Measurements from ENCODE around the gene ERGIC1. TPM values are rescaled to one million over a fixed set of nuclear protein-coding genes. Genes with fewer than 3 reads are reported as not detected.
A peak's percentile ranks its signal among the peaks of the same experiment; 100 is the strongest.

ERGIC1 gene
- total and polyA plus RNA-seq, 2 of the 13 experiments (the other 11 are each of a cell fraction or from before 2014, with no cell fraction given) = 78.5 to 184 TPM

DNA sequence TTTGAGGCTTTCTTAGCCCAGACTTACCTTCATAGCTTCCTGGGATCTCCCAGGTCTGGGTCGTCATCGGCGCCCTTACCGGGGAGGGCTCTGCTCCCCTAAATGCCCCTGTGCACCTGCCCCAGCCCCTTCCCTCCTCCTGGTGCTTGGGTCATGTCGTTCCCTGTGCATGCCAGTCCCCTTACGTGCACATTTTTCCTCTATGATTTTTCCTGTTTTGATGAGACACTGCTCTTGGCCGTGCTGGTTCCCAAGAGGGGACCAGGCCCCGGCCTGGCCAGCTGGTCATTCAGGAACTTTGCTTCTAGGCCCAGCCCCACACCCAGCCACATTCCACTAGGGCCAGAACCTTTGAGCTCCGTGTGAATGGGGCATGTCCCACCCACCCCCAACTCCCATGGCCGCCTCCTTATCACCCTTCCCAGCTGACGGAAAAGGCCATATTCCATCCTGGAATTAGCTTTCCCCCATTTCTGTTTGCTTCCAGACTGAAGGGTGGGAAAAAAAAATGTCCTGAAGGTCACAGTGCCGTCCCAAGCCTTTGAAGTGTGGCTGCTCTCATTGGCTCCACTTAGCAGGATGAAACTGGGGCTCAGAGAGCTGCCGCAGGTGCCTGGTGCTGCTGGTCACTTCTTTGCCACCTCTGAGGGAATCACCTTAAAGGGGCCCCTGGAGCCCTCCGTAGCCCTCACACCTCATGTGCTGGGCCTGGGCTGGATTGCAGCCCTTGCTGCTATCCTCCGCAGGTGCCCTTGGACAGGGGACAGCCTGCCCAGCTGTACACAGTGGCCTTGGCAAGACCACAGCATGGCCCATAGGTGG lies 25.1 kb downstream of the ERGIC1 start (continued):
- TF ChIP-seq MEIS1 (CRISPR knock-in tag; IDR thresholded peaks at IDR 0.05; ENCODE audit: borderline replicate concordance) (peak; percentile 65; the same call in 1 of the 2 replicates), ZNF34 (CRISPR knock-in tag; IDR thresholded peaks at IDR 0.05; ENCODE audit: borderline replicate concordance) (no peak), ARNT2 (CRISPR knock-in tag; IDR thresholded peaks at IDR 0.05; ENCODE audit: low read depth) (peak; percentile 74; the same call in 1 of the 2 replicates), RFXAP (CRISPR knock-in tag; IDR thresholded peaks at IDR 0.05; ENCODE audit: borderline replicate concordance) (peak; percentile 66; the same call in 1 of the 2 replicates), ZMYM3 (CRISPR knock-in tag; IDR thresholded peaks at IDR 0.05) (peak; percentile 89), NCOR1 (IDR thresholded peaks at IDR 0.05; ENCODE audit: borderline replicate concordance, low read length) (peak; percentile 82), DNMT3B (CRISPR knock-in tag; conservative IDR thresholded peaks at IDR 0.05) (no peak), NPAS2 (CRISPR knock-in tag; IDR thresholded peaks at IDR 0.05; ENCODE audit: borderline replicate concordance) (no peak), SMC3 (IDR thresholded peaks at IDR 0.05; ENCODE audit: low read length) (no peak), RFX5 (IDR thresholded peaks at IDR 0.05; ENCODE audit: low read depth, low read length) (peak; percentile 33; the same call in 1 of the 2 replicates), JUND (CRISPR knock-in tag; IDR thresholded peaks at IDR 0.05) (peak; percentile 72; the same call in 1 of the 2 replicates), FOXK2 (IDR thresholded peaks at IDR 0.05) (peak; percentile 18; the same call in 1 of the 2 replicates), ZNF550 (CRISPR knock-in tag; IDR thresholded peaks at IDR 0.05; ENCODE audit: borderline replicate concordance) (no peak), MIXL1 (CRISPR knock-in tag; IDR thresholded peaks at IDR 0.05) (peak; percentile 71; the same call in 1 of the 2 replicates), CHD2 (IDR thresholded peaks at IDR 0.05; ENCODE audit: low read depth, low read length) (0 out of 2 replicates have a peak, but pooled peaks have one; percentile 22), HNRNPL (IDR thresholded peaks at IDR 0.05; ENCODE audit: low read depth, low read length) (peak; percentile 80; the same call in 1 of the 2 replicates), ARHGAP35 (CRISPR knock-in tag; IDR thresholded peaks at IDR 0.05; ENCODE audit: borderline replicate concordance) (no peak; the same call in 1 of the 2 replicates)
- TF ChIP-seq, protein P1, sequence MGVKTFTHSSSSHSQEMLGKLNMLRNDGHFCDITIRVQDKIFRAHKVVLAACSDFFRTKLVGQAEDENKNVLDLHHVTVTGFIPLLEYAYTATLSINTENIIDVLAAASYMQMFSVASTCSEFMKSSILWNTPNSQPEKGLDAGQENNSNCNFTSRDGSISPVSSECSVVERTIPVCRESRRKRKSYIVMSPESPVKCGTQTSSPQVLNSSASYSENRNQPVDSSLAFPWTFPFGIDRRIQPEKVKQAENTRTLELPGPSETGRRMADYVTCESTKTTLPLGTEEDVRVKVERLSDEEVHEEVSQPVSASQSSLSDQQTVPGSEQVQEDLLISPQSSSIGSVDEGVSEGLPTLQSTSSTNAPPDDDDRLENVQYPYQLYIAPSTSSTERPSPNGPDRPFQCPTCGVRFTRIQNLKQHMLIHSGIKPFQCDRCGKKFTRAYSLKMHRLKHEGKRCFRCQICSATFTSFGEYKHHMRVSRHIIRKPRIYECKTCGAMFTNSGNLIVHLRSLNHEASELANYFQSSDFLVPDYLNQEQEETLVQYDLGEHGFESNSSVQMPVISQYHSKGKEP (CRISPR knock-in tag; IDR thresholded peaks at IDR 0.05) = no peak
- TF ChIP-seq, protein P2, sequence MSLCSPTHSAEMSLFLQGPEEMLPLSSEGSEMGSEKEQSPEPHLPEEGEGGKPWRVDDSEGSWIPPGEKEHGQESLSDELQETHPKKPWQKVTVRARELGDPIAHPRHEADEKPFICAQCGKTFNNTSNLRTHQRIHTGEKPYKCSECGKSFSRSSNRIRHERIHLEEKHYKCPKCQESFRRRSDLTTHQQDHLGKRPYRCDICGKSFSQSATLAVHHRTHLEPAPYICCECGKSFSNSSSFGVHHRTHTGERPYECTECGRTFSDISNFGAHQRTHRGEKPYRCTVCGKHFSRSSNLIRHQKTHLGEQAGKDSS (CRISPR knock-in tag; IDR thresholded peaks at IDR 0.05; ENCODE audit: borderline replicate concordance, low read depth) = peak; percentile 91
- TF ChIP-seq, protein P3, sequence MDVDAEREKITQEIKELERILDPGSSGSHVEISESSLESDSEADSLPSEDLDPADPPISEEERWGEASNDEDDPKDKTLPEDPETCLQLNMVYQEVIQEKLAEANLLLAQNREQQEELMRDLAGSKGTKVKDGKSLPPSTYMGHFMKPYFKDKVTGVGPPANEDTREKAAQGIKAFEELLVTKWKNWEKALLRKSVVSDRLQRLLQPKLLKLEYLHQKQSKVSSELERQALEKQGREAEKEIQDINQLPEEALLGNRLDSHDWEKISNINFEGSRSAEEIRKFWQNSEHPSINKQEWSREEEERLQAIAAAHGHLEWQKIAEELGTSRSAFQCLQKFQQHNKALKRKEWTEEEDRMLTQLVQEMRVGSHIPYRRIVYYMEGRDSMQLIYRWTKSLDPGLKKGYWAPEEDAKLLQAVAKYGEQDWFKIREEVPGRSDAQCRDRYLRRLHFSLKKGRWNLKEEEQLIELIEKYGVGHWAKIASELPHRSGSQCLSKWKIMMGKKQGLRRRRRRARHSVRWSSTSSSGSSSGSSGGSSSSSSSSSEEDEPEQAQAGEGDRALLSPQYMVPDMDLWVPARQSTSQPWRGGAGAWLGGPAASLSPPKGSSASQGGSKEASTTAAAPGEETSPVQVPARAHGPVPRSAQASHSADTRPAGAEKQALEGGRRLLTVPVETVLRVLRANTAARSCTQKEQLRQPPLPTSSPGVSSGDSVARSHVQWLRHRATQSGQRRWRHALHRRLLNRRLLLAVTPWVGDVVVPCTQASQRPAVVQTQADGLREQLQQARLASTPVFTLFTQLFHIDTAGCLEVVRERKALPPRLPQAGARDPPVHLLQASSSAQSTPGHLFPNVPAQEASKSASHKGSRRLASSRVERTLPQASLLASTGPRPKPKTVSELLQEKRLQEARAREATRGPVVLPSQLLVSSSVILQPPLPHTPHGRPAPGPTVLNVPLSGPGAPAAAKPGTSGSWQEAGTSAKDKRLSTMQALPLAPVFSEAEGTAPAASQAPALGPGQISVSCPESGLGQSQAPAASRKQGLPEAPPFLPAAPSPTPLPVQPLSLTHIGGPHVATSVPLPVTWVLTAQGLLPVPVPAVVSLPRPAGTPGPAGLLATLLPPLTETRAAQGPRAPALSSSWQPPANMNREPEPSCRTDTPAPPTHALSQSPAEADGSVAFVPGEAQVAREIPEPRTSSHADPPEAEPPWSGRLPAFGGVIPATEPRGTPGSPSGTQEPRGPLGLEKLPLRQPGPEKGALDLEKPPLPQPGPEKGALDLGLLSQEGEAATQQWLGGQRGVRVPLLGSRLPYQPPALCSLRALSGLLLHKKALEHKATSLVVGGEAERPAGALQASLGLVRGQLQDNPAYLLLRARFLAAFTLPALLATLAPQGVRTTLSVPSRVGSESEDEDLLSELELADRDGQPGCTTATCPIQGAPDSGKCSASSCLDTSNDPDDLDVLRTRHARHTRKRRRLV (CRISPR knock-in tag; IDR thresholded peaks at IDR 0.05) = 0 out of 2 replicates have a peak, but pooled peaks have one; percentile 15
- TF ChIP-seq, protein P4, sequence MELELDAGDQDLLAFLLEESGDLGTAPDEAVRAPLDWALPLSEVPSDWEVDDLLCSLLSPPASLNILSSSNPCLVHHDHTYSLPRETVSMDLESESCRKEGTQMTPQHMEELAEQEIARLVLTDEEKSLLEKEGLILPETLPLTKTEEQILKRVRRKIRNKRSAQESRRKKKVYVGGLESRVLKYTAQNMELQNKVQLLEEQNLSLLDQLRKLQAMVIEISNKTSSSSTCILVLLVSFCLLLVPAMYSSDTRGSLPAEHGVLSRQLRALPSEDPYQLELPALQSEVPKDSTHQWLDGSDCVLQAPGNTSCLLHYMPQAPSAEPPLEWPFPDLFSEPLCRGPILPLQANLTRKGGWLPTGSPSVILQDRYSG (CRISPR knock-in tag; IDR thresholded peaks at IDR 0.05) = no peak
